ENCODE results near the gene NCKAP5. TPM values are rescaled to one million over a fixed set of nuclear protein-coding genes. Genes with fewer than 3 reads are reported as not detected.

The NCKAP5 gene
- total and polyA plus RNA-seq, 2 experiments from 2014 or later, result 2.2 to 5.5 TPM

GRCh38 chr2:133287709-133288108 is 280.6 kb downstream of the NCKAP5 start:
- Histone ChIP-seq H3K79me2 (no peaks in the 10 kb centered on the region), H3K27me3 (no peaks in the 10 kb centered on the region), H3K4me3 (no peak overlapping the region), H3K36me3 (replicated peaks; ENCODE audit: insufficient read depth, low read depth) (no peaks in the 10 kb centered on the region), H3K9me2 (replicated peaks; ENCODE audit: insufficient read depth) (no peaks in the 10 kb centered on the region), H3K9me3 (ENCODE audit: low read depth) (no peaks in the 10 kb centered on the region), H2AFZ (no peak overlapping the region), H3K27ac (no peak overlapping the region), H4K20me1 (ENCODE audit: insufficient read depth, poor library complexity, severe bottlenecking) (no peaks in the 10 kb centered on the region), H3K4me1 (ENCODE audit: insufficient read depth) (no peaks in the 10 kb centered on the region), H3K4me2 (no peak overlapping the region)
- WGBS (ENCODE audit: low lambda C conversion rate, missing lambda C conversion rate), result 65% methylated on average over 2 of the region's 2 CpGs
- no peak for TF ChIP-seq EZH2phosphoT487 (IDR thresholded peaks at IDR 0.05; ENCODE audit: low read depth, severe bottlenecking, unreplicated experiment)
- no peak for DNase-seq (ENCODE audit: low spot score)

GRCh38 chr2:133286326-133286922 is 281.8 kb downstream of the NCKAP5 start:
- H3K9me3 ChIP-seq (ENCODE audit: low read depth), result no peaks in the 10 kb centered on the region
- H3K4me1 ChIP-seq (ENCODE audit: insufficient read depth), result no peaks in the 10 kb centered on the region
- H3K9me2 ChIP-seq (replicated peaks; ENCODE audit: insufficient read depth), result no peaks in the 10 kb centered on the region
- TF ChIP-seq EZH2phosphoT487 (IDR thresholded peaks at IDR 0.05; ENCODE audit: low read depth, severe bottlenecking, unreplicated experiment) (no peak), CTCF (IDR thresholded peaks at IDR 0.05; ENCODE audit: poor library complexity) (no peak), EZH2 (IDR thresholded peaks at IDR 0.05; ENCODE audit: borderline replicate concordance) (no peak)
- no peaks in the 10 kb centered on the region for H3K36me3 ChIP-seq (replicated peaks; ENCODE audit: insufficient read depth, low read depth)
- H3K27ac ChIP-seq, result no peak overlapping the region
- H2AFZ ChIP-seq, result no peak overlapping the region
- no peaks in the 10 kb centered on the region for H3K27me3 ChIP-seq
- no peak overlapping the region for H3K4me3 ChIP-seq
- H4K20me1 ChIP-seq (ENCODE audit: insufficient read depth, poor library complexity, severe bottlenecking), result no peaks in the 10 kb centered on the region
- DNase-seq (ENCODE audit: low spot score), result no peak
- H3K79me2 ChIP-seq, result no peaks in the 10 kb centered on the region
- H3K4me2 ChIP-seq, result no peak overlapping the region
- WGBS (ENCODE audit: low lambda C conversion rate, missing lambda C conversion rate), result 88% methylated on average over 1 of the region's 1 CpG

- no peak overlapping the region for H3K4me2 ChIP-seq
- no peak for TF ChIP-seq EZH2phosphoT487 (IDR thresholded peaks at IDR 0.05; ENCODE audit: low read depth, severe bottlenecking, unreplicated experiment)
- TF ChIP-seq EZH2 (IDR thresholded peaks at IDR 0.05; ENCODE audit: borderline replicate concordance), result no peak
- no peak for TF ChIP-seq CTCF (IDR thresholded peaks at IDR 0.05; ENCODE audit: poor library complexity)
- 58% methylated on average over 3 of the region's 3 CpGs for WGBS (ENCODE audit: low lambda C conversion rate, missing lambda C conversion rate)
These were observed 295.2 kb downstream of the NCKAP5 start for GRCh38 chr2:133273031-133273430.

GRCh38 chr2:133271105-133271504 is 297.2 kb downstream of the NCKAP5 start:
- no peak for TF ChIP-seq EZH2phosphoT487 (IDR thresholded peaks at IDR 0.05; ENCODE audit: low read depth, severe bottlenecking, unreplicated experiment)
- no peak for TF ChIP-seq CTCF (IDR thresholded peaks at IDR 0.05; ENCODE audit: poor library complexity)
- TF ChIP-seq EZH2 (IDR thresholded peaks at IDR 0.05; ENCODE audit: borderline replicate concordance), result no peak
- WGBS (ENCODE audit: low lambda C conversion rate, missing lambda C conversion rate), result 85% methylated on average over 4 of the region's 4 CpGs
- H3K9me3 ChIP-seq (ENCODE audit: low read depth), result no peaks in the 10 kb centered on the region
- H3K9me2 ChIP-seq (replicated peaks; ENCODE audit: insufficient read depth), result no peaks in the 10 kb centered on the region
- H3K27ac ChIP-seq, result no peak overlapping the region
- H3K4me3 ChIP-seq, result no peak overlapping the region
- no peaks in the 10 kb centered on the region for H4K20me1 ChIP-seq (ENCODE audit: insufficient read depth, poor library complexity, severe bottlenecking)
- H3K4me2 ChIP-seq, result no peak overlapping the region
- no peak for DNase-seq (ENCODE audit: low spot score)
- H3K79me2 ChIP-seq, result no peaks in the 10 kb centered on the region
- peaks cover 2% of the 10 kb centered on the region for H3K4me1 ChIP-seq (ENCODE audit: insufficient read depth)
- no peaks in the 10 kb centered on the region for H3K36me3 ChIP-seq (replicated peaks; ENCODE audit: insufficient read depth, low read depth)
- peaks cover 13% of the 10 kb centered on the region for H3K27me3 ChIP-seq
- no peak overlapping the region for H2AFZ ChIP-seq

More at GRCh38 chr2:133273031-133273430, 295.2 kb downstream of the NCKAP5 start:
- Histone ChIP-seq H3K9me3 (ENCODE audit: low read depth) (no peaks in the 10 kb centered on the region), H3K79me2 (no peaks in the 10 kb centered on the region), H3K4me1 (ENCODE audit: insufficient read depth) (no peaks in the 10 kb centered on the region), H3K9me2 (replicated peaks; ENCODE audit: insufficient read depth) (no peaks in the 10 kb centered on the region), H2AFZ (no peak overlapping the region), H3K36me3 (replicated peaks; ENCODE audit: insufficient read depth, low read depth) (no peaks in the 10 kb centered on the region), H3K4me3 (no peak overlapping the region), H3K27me3 (no peaks in the 10 kb centered on the region), H3K27ac (no peak overlapping the region), H4K20me1 (ENCODE audit: insufficient read depth, poor library complexity, severe bottlenecking) (no peaks in the 10 kb centered on the region)
- no peak for DNase-seq (ENCODE audit: low spot score)
